ENCODE data around the gene GNAI3.

GNAI3 gene

GRCh38 chr1:109603229-109603628, 54.8 kb downstream of the GNAI3 start:
- DNase-seq, result no peak

DNA sequence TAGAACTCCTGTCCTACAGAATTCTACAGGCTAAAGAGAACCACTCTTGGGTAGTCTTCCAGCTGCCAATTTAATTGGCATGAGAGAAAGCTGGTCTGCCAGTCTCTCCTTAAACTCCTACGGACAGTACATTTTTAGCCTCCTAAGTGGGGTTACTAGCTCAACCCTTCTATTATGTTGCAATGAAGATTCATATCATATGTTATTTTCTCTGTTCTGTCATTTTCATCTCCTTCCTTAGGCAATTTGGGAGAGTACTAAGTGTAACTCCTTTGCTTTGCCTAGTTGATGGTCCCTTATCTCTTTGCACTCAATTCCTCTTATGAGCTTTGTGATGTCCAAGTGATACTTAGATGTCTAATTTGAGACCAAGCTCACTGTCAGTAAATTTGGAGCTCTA, 57.0 kb downstream of the GNAI3 start:
- DNase-seq, result no peak

DNA sequence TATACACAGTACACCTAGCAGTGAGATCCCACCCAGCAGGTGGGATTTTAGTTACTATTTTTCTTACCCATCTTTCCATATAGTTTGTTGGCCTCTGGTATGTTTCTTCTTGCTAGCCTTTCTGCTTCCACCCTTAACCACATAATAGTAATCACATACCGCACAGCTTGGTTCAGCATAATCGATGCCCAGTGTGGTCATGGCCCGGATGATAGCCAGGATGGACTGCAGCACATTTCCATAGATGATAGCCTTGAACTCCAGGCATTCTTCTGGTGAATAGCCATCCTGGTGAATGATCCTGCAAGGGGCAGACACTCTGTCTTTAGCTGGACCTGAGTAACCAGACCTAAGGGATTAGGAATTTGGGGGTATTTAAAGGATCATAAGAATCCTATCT, 61.5 kb downstream of the GNAI3 start:
- DNase-seq, result no peak

- DNase-seq, result no peak
Observed at GRCh38 chr1:109610609-109611307, 62.3 kb downstream of the GNAI3 start.

DNA sequence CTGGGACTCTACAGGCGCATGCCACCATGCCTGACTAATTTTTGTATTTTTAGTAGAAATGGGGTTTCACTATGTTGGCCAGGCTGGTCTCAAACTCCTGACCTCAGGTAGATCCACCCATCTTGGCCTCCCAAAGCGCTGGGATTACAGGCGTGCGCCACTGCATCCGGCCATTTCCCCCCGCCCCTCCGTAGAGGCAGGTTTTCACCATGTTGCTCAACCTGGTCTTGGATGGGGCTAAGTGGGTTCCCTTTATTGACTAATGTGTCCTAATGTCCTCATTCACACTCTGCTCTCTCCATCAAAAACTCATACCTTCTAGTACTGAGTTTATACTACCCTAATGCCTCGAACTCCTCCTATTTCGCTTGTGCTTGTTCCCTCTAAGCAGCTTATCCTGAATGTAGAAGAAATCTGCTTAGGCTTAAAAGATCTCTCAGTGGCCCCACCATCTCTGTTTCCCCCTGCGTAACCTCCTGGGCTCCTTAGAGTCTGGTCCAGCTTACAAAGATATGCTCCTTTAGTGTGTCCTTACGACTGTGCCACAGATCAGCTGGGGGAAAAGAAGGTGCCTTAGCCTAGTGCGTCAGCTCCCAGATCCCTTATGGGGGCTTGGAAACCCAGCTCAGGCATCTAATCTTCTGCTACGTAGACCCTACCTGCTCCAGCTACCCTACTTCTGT, 63.0 kb downstream of the GNAI3 start:
- no peak for DNase-seq

DNA sequence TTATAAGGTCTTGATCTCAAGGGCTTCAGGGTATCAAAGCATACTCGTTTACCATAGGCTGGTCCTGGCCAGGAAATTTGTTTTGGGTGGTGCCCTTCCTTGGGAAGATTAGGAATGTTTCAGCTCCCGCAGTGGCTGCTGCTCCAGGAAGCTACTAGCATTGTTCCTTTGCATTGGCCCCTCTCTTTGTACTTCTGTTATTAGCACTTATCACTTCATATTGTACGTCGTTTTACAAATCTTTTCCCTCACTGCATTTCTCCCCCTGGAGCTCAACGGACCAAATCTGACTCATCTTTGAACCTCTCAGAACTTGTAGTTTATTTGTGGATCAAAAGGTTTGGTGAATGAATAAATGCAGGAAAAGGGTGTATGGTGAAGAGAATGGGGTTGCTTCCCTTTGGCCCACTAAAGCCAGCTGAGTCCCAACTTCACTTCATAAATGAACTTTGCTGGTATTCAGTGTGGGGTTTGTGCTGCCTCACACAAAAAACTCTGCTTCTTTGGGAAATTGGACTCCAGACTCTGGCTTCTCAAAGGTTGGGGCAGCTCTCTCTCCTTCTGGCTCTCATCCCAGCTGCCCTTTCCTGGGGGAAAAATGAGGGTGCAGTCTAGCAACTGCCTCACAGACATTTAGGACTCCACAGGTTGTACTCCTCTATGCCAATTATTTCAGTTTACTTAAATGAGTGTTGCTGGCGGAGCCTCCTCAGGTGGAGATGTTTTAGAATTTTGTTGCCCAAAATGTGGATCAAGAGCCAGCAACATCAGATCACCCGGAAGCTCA, 65.1 kb downstream of the GNAI3 start:
- no peak for DNase-seq

DNA sequence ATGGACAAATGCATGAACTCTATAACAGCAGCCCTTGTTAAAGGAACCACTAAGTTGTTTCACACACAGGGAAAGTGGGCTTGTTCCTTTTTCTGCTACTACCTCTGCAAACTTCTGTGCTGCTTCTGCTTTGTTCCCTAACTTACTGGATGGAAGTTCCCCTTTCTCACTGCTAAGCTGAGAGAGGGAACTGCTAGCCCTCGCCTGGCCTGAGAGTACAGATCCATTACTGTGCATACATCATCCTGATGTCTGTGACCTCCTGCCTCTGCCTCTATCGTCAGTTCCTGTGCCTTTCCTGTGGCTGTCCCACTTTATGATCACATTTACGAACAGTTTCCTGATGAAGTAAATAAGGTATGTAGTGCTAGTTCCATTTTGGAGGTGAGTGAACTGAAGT, 67.5 kb downstream of the GNAI3 start:
- no peak for DNase-seq

GRCh38 chr1:109616391-109616790, 68.0 kb downstream of the GNAI3 start:
- no peak for DNase-seq

DNA sequence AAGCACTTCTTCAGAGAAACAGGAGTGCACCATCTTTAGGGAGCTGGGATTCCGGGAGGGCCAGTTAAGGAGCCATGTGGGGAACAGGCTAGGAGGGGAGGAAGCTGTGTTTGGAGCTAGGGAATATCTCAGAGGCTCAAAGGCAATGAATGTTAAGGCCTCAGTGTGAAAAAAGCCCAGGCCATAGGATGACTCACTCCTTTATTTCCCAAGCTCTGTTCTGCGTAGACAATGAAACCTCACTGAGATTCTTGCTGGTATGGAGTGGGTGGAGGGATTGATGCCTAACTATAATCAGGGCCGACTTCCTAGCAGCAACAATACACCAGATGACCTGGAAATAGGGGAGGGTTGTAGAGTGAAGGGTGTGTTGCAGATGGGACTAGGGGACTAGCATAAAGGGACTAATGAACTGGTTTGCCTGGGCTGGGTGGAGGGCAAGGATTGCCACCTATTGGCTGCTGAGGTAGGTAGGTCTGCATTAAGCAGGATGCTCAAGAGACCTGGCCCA, 68.9 kb downstream of the GNAI3 start:
- no peak for DNase-seq

- DNase-seq, result no peak
Observed at GRCh38 chr1:109618661-109619575, 70.5 kb downstream of the GNAI3 start.

GRCh38 chr1:109619576-109620400, 71.4 kb downstream of the GNAI3 start, which contains the start of the genes AMPD2 and GNAT2:
Gene AMPD2 (plus strand): TSS chr1:109619837. CDS start chr1:109621176, 1,339 bp downstream.
Gene GNAT2 (minus strand): TSS chr1:109619616. CDS start chr1:109612870, 6,746 bp downstream.
- peak; percentile 87 for DNase-seq

- no peak for DNase-seq
Observed at GRCh38 chr1:109620401-109620791, 72.0 kb downstream of the GNAI3 start.

DNA sequence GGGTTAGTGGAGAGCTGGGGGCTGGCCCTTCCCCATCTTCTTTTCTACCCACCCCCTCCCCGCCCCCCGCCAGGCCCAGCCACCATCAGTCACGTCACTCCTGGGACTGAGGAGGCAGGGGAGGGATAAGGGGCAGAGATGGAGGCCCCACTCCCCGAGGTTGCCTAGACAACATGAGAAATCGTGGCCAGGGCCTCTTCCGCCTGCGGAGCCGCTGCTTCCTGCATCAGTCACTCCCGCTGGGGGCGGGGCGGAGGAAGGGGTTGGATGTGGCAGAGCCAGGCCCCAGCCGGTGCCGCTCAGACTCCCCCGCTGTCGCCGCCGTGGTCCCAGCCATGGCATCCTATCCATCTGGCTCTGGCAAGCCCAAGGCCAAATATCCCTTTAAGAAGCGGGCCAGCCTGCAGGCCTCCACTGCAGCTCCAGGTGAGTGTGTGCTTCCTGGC, 72.4 kb downstream of the GNAI3 start:
- DNase-seq, result peak; percentile 99

DNA sequence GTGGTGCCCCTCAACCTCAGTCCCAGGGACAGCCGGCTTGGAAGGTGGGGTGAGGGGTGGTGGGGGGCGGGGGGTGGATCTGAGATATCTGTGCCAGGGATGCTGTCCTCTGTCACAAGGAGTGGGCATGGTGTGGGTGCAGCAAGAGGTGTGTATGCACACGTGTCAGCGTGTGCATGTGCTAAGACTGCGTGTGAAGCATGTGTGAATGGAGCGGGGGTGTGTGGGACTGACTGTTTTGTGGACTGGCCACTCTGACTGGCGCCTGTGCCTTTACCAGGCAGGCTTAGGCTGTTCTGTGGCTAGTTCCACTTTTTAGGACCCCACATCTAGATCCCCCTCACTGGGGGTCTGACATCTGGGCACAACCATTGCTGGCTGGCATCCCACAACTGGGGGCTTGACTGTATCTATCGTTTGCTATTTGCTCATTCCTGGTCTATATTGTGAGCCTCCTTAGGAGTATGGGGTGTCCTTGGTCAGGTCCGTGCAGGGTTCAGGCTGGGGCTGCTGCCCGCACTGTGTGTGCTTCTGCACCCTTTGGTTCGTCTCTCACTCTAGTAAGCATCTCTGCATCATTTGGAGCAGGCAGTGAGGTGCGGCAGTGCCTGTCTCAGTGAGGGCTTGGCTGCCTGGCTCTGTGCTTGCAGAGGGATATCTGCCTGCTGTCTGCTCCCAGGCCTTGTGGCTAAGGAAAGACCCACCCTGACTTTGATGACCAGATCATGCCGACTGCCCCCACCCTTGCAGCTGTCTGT, 73.1 kb downstream of the GNAI3 start:
- DNase-seq, result no peak

DNA sequence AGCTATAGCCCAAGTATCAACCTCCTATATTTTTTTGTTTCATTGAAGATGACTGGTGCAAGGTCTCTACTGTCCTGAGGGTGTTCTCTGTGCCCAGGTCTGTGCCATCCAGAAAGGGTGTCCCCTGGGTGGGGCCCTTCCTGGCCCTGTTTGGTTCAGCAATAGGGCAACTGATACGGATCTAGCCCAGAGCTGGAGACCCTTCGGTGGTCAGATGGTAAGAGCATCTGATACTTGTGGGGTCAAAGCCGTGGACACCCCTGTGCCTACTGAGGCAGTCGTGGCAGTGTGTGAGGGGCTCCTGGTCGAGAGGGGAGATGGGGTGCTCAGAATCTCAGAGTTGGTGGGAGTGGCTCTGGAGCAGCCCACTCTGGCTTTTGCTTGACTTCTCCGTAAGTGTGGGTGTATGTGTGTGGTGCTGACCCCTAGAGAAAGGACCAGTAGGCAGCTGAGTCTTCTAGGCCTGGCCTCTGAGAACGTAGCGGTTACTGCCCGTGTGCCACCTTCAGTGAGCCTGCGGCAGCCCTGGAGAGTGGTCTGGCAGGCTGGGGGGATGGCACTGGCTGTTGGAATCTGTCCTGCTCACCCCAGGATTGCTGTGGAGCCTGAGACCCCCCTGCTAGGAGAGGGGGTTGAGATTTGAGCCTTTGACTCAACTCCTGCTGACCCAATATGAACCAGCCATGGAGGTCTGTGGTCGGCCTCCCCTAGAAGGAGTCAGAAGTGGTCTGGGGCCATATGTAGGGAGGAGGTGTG, 73.9 kb downstream of the GNAI3 start:
- DNase-seq, result no peak

- no peak for DNase-seq
Observed at GRCh38 chr1:109622895-109623294, 74.5 kb downstream of the GNAI3 start.

- no peak for DNase-seq
Observed at GRCh38 chr1:109623601-109624161, 75.3 kb downstream of the GNAI3 start.

DNA sequence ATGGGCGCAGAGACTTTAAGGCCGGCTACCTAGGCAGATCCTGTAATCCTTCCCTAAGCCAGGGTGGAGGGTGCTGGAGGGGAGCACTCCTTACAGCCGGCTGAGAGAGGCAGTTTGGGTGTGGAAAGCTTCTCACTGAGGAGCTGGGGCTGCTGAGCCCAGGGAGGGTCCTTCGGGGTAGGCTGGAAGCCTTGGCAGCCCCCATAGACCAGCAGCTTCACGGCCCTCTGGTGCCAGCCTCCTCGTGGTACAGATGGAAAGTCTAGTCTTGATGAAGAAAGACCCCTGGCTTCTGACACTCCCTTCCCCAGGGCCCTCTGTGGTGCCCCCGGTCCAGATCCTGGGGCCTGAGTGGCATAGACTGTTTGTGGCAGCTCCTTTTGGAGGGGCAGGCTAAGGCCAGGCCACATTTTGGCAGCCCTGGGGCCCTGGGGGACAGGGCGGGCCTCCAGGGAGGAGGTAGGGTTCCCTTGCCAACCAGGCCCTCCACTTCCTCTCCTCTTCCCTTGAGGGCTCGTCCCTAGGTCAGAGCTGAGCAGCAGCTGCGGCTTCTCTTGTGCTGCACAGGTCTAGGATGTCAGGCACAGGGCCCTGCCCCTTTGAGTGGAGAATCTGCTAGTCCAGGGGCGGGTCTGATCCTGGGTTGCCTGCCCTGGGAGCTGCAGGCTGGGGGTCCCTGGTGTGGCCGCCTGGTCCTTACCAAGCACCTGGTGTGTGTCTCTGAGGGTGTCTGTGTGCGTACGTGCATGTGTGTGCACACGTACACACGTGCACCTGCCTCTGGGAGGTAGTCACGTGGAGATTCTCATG, 76.0 kb downstream of the GNAI3 start:
- DNase-seq, result no peak

DNA sequence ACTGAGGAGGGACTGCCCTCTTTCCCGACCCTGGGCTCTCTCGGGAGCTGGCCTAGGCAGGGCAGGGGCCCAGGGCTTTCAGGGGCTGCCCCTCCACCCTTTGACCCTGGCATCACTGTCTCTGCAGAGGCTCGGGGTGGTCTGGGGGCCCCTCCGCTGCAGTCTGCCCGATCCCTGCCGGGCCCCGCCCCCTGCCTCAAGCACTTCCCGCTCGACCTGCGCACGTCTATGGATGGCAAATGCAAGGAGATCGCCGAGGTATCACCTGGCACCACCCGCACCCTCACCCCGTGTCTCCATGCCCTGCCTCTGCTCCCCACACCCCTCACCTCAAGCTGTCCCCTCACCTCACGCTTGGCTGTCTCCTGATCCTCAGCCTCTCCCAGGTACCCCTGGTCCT, 76.8 kb downstream of the GNAI3 start:
- DNase-seq, result no peak

Measured in activated CD4-positive, alpha-beta T cell treated with anti-CD3 and anti-CD28 coated beads, Interleukin-2, Interleukin-6, amounts not matched to agents 100 ng/mL and 50 ng/mL, durations not matched to agents 16 hours and 8 hours (primary cell).